CD4-positive, alpha-beta T cell treated with Interleukin-12 subunit alpha and Interleukin-12 subunit beta, for 1 hour (primary cell): ENCODE measurements around the gene CTNND2.

ENCODE experiments used
- DNase-seq: peaks from one replicate; pipeline ENCODE4 v3.0.0-alpha.2; 2020

The CTNND2 gene

DNA sequence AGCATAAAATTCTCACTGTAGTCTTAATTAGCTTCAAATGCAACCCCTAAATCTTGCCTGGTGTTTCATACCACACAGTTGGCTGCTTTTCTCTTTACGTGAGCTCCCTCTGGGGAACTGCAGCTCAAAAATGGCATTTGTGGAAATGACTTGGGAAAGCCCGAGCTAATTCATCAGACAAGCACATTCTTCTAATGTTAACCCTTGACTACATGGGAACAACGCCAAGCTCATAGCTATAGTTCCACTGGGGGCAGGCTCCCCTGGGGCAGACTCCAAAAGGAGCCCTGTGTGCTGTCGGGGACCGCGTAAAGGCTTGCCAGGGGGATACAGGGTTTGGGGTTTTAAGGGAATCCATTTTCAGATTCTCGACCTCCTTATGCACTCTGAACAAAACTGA, 841.8 kb downstream of the CTNND2 start:
- DNase-seq, result no peak

DNA sequence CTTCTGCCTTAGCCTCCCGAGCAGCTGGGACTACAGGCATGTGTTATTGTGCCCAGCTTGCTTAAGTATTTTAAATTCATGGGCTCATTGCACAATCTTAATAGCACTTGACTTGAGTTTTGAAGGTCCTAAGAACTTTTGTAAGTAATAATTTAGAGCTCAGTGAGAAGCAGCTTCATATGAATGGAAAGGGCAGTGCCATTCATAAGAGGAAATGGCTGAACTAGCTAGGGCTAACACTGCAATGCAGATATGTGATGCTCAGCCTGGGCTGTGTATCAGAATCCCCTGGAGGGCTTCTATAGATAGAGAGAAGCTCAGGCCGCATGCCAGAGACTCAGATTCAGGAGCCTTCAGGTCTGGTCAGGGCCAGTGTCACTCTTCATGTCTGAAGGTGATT, 847.7 kb downstream of the CTNND2 start:
- no peak for DNase-seq

DNA sequence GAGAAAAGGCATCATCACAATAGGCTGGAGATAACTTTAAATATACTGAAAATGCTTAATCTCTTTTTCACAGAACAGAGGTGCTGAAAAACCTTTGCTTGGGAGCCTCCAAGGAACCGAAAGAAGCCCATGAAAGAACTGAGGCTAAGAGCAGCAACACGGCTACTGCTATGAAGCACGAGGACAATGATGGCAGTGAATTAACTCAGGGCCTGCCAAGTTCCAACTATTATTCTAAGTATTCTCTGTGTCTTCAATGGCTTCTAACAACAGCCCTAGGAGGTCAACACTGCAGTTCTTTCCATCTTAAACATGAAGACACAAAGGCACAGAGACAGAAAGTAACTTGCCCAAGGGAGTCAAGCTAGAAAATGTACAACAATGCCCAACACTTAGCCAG, 850.2 kb downstream of the CTNND2 start:
- no peak for DNase-seq

DNA sequence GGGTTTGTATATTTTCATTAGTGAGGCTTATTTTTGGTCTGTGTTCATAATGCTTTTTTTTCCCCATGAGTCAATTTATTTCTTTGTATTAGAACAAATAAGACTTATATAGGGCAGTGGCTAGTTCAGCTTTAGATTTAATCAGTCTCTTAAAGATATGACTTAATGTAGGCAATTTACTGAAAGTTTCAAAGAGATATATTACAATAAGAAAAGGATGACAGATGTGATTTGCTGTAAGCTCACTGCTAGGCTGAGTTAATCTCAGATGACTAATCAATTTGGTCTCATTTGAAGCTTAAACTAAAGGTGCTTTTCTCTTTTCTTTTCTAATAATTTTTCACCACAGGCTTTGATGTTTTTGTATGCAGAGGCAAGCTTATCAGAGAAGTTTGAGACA, 851.4 kb downstream of the CTNND2 start:
- DNase-seq, result no peak

DNA sequence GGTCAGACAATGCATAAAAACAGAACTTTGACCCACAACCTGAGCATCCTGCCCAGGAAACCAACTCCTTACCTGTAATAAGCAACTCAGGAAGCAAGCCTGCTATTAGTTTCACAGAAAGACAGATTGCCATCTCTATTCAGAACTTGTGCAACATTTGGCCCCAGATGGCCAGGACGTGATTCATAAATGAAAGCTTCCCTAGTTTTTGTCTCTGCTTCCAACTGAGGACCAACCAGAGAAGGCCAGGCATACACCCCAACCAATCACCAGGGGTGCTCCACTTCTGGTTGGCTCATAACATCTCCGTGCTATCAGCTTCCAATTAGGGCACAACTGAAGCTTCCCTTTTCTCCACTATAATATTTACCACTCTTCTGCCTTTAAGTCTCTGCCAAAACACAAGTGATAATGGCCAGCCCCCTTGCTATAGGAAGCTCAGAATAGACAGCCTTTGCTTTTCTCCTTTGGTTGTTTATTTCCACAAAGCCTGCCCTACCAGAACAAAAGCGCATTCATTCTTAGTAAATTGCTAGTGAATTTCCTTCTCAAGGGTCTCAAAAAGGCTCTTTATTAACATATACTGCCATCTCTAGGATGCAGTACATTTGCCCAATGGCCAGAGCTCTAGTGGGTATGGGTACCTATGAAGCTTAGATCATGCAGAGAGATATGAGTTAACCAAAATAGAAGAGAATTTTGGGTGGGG, 853.5 kb downstream of the CTNND2 start:
- DNase-seq, result no peak

DNA sequence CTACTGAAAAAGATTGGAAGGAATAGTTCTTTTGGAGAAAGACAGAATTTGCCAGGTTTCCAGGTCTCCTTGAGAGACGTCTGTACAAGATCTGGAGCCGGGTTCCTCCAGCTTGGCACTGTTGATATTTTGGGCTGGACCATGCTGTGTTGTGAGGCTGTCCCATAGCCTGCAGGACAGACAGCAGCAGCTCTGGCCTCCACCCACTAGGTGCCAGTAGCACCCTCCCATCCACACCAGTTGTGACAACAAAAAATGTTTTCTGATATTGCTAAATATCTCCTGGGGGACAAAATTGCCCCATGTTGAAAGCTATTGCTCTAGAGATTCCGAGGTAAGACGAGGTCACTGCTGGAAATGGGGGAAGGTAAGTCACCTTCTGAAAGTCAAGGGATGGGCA, 855.5 kb downstream of the CTNND2 start:
- DNase-seq, result no peak

DNA sequence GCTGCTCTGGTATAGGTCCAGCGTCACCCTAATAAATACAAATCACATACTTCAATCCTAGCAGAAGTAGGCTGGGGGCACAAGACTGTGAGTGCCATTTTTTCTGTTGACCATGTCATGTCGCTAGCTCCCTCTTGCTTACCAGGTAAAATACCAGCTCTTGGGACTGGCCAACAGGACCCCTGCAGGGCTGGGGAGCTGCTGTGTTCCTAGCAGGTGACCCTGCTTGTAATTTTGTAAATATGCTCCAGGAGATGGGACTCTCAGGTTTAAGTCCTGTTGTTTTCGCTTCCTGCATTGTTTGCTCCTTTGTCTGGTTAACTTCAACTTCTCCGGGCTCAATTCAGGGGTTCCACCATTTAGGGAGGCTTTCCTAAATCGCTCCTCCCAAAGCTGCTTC, 856.6 kb downstream of the CTNND2 start:
- DNase-seq, result no peak

DNA sequence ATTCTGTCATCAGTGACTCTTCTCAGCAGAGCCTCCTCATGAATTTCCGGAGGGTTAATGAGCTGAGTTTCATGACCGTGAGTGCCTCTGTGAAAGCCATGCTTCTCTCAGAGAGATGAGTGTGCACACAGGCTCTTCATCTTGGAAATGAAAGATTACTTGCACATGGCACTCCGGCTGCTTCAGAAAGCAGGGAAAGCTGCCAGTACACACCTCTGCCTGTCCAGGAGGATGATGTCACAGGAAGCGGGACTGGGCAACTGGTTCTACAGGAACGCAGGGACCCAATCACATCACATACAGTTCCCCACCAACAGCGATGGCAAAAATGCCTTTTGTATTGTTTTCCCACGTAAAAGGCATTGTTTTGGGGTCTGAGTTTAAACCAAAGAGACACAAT, 857.2 kb downstream of the CTNND2 start:
- DNase-seq, result no peak

DNA sequence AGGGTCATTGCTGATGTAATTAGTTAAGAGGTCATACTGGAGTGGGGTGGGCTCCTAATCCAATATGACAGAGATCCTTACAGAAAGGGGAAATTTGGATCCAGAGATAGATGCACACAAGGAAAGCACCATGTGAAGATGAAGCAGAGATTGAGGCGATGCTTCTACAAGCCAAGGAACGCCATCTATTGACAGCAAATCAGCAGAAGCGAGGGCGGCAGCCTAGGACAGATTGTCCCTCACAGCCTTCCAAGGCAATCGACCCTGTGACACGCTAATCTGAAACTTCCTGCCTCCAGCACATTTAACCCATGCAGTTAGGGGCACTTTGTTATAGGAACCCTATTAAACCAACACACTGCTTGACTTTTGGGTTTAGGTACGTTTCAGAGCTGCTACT, 858.1 kb downstream of the CTNND2 start:
- DNase-seq, result no peak

DNA sequence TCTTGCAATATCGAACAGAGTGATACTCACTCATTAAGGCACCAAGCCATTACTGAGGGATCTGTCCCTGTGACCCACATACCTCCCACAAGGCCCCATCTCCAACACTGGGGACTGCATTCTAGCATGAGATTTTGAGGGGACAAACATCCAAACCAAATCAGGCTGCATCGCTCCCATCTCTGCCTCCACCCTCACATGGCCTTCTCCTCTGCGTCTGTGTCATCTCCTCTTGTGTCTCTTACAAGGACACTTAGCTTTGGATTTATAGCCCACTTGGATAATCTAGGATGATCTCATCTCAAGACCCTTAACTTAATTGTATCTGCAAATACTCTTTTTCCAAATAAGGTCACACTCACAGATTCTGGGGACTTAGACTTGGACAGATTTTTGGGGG, 858.8 kb downstream of the CTNND2 start:
- no peak for DNase-seq

DNA sequence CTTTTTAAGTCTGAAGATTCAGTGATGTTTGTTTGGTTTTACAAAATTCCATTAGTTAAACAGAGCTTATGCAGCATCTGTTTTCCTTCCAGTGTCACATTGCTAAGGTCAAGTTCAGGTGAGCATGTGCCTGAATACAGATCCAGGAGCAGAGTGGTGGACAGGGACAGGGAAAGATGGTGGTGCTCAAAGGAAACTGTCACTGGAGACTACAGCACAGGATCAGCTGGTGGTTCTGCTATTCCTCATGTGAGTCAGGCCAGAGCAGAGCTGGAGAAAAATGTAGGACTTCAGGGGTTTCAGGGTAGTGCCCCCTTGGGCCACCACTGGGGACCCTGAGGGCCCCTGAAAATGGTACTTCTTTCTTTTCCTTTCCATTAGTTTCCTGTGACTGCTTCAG, 859.7 kb downstream of the CTNND2 start:
- DNase-seq, result no peak

DNA sequence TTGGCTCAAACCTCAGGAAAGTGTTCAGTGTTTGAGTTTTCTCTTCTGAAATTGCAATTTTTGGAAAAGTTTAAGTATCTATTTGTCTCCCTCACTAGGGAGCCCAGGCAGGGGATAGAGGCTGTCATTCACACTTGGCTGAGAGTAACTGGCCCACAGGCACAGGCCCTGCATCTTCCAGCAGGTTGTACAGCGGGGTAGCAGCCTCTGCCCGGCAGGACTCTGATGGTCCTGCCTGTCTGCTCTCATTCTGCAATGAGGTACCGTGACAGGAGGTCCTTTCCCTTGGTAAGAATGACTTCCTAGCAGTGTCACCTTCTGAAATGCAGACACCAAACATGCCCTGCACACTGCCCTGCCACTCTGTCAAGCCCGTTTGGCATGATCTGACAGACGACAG, 860.4 kb downstream of the CTNND2 start:
- DNase-seq, result no peak

DNA sequence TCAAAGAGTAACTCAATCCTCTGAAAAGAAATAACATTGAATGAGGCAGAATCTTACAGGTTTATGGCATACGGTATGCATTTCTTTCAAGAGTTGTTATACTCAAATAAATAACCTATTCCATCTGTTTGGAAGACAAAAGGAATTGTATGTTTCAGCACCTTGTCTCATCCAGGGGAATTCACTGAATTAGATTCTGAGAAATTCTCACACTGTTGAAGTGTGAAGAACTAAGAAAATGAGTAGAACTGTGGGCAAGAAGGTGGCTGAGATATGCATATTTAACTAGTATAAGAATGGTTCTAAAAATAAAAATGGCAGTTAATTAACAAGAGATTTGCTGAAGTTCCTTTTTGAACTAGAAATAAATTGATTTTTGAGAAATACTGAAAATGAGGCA, 863.9 kb downstream of the CTNND2 start:
- DNase-seq, result no peak

DNA sequence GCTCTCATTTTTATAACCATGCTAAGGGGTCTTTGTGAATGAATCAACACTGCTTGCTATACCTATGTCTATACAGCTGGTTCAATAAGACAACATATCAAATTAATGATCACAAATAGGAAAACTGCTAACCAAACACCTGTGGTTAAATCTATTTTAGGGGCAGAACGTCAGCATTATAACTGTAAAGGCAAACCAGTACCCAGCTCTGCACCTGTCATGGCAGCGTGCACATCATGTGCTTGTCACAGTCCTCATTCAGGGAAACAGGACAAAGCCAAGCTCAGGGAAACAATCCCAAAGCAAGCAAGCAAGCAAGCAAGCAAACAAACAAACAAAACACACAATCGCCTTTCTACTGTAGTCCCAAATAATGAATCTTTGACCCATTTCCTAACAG, 865.5 kb downstream of the CTNND2 start:
- DNase-seq, result no peak

DNA sequence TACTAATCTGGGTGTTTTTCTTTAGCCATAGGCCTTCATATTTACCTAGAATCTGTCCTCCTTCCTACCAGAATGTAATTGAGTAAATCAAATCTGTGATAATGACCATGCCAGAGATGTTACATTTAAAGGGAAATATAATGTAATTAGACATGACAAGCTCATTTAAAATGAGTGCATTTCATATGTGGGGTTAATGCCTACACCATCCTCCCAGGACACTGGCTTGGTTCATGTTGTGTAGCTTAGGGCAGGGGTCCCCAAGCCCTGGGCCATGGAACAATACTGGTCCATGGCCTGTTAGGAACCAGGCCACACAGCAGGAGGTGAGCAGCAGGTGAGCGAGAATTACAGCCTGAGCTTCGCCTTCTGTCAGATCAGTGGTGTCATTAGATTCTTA, 866.3 kb downstream of the CTNND2 start:
- no peak for DNase-seq

DNA sequence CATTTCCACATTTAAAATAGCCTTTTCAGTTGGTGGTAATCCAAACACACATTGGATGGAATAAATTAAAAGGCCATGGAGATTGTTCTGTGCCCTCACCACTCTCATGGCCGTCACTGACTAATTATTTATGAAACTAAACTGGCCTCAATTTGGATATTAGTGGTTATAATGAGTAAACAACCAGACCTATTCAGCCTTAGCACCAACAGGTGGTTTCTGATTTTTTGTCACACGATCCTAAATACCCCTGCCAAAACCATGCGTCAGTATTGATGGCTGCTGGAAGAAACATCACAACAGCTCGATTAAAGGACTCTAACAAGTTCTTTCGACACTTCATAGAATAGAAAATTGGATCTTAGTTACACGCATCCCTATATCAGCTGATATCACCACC, 867.2 kb downstream of the CTNND2 start:
- no peak for DNase-seq

DNA sequence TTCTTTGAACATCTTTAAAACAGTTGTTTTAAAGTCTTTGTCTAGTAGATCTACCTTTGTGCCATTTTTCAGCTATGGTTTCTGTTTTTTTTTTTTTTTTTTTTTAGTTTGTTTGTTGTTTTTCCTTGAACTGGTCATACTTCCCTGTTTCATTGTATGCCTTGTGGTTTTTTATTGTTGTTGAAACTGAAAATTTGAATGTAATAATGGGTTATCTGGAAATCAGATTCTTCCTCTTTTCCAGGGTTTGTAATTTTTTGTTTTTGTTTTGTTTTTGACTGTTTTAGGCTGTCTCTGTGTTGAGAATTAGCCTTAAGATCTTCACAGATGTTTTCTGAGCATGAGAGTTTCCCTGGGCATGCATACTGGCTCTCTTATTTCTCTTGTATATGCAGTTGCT, 873.6 kb downstream of the CTNND2 start:
- no peak for DNase-seq

DNA sequence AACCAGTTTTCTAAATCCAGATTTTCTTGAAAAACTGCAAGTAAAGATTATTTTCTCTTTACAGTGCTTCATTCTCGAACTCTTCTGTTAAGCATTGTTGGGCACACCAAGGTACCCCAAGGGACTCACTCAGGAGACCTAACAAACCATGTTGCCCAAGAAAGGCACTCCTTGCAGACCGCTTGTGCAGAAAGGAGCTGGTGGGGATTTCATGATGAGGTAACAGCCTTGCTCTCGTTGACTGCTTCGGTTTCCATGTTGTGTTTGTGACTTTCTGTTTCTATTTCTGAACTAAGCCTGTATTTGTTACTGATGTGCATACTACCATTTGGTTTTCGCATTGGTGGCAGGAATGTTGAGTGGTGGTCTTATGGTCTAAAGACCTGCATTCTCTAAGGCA, 876.6 kb downstream of the CTNND2 start:
- no peak for DNase-seq

DNA sequence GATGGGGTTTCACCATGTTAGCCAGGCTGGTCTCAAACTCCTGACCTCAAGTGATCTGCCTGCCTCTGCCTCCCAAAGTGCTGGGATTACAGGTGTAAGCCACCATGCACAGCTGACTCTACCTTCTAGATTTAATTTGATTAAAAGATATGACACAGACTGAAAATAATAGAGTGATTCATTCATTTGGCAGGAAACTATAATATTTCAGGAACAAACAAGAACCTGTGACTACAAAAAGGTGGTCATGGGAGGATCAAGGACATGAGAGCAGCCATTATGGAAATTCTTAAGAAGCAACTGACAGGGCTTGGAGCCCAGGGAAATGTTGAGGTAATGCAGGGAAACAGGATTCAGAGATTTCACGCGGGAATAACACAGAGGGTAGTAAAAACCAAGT, 877.7 kb downstream of the CTNND2 start:
- DNase-seq, result no peak

DNA sequence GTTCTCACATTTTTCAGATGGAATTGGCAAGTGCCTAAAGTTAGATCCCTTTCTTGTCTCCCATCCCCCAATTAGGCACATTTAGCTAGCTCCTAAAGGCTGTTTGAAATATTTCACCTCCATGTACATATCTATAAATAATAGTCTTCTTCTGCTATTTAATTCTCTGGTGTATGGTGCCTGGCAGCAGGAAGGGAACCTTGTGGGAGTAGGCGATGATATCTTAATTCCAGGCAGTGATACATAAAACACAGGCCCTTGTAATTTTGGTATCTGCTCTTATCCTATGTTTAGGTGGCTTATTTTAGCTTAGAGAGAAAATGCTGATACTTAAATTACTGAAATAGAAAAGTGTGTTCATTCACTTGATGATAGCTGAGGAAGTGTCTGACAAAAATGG, 880.3 kb downstream of the CTNND2 start:
- no peak for DNase-seq

DNA sequence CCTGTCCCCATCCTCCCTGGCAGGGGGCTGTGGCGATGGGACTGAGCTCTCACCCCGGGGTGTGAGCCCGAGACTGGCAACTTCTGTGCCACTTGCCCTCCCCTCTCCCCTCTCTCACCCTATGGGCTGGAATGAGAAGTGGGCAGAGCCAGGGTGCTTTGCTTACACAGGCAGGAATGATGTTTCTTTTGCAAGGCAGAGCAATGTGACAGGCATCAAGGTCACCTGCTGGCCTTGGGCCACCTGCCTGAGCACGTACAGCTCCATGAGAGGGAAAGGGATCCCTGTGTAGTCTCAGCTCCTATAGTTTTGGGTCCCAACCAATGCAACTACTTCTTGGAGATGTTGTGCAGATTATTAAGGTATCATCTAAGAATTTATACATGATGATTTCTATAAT, 890.5 kb downstream of the CTNND2 start:
- DNase-seq, result no peak

DNA sequence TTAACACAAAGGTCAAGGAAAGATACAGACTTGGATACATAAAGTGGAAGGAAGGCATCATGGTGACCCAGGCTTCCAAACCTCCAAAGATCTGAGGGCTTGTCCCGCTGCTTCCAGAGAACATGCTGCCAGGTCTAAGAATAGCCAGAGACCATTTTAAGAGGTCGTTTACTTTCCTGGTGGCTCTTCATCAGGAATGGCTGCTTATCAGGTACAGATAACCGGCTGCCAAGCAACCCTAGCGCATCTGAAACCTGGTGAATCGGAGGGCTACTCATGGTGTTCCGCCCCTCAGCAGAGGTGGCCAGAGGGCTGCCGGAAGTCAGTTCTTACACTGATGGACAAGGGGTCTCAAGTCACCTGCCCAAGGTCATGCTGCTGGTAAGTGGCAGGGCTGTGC, 892.0 kb downstream of the CTNND2 start:
- no peak for DNase-seq

DNA sequence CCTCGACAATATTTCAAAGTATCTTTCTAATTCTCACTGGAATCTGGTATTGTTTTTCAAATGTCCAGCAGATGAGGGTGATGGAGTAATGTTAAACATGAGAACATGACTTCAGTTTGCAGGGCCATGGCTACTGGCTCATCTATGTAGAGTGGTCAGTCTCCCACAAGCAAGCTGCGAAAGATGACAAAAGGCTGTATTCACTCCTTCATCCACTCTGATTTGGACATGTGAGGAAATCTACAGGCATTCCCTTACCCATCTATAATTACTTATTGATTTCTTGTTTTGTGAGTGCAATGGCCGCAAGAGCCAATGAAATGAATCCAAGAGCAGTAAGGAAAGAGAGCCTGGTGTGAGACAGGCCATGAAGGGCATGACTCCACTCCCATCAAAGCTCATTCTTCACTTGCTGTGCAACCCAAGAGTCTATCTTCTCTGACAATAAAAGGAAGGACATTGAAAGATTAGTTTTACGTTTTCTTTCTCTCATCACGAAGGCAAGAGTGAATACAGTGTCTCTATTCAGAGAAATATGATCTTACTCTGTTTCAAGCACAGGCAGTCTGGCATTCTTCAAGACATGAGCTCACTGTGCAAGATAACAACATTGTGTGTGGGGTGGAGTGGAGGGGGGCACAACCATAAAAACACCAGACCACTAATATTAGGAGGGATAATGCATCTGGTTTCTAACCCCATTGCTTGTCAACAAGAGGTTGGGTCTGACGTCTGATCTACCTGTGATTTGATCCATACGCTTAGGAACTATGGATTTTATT, 893.6 kb downstream of the CTNND2 start:
- no peak for DNase-seq

DNA sequence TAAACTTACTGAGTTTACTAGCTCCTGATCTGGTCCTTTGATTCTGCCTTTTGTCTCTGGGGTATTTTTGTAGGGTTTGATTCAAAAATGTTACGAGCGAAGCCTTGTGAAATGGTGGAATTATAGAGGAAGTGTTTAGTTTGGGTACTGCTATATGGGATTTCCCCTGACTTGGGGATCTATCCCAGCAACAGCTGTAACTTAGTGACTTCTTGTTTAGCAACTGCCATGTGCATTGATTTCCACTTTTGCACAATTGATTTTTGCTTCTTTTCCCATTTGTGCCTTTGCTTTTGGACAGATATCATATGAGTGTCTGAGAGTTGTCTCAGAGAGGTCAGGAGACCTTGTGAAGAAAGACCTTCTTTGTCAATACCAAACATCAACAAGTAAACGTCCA, 894.7 kb downstream of the CTNND2 start:
- no peak for DNase-seq
